ENCODE measurements around the gene MRTFB.

MRTFB gene

GRCh38 chr16:14236401-14236800, 165.3 kb downstream of the MRTFB start:
- no peak for DNase-seq (ENCODE audit: low read depth in 3 of 3)

- DNase-seq (ENCODE audit: low read depth in 3 of 3) = no peak
These were observed 167.6 kb downstream of the MRTFB start for GRCh38 chr16:14238756-14239155.

GRCh38 chr16:14239791-14240190, 168.7 kb downstream of the MRTFB start:
- DNase-seq (ENCODE audit: low read depth in 3 of 3) = no peak

DNA sequence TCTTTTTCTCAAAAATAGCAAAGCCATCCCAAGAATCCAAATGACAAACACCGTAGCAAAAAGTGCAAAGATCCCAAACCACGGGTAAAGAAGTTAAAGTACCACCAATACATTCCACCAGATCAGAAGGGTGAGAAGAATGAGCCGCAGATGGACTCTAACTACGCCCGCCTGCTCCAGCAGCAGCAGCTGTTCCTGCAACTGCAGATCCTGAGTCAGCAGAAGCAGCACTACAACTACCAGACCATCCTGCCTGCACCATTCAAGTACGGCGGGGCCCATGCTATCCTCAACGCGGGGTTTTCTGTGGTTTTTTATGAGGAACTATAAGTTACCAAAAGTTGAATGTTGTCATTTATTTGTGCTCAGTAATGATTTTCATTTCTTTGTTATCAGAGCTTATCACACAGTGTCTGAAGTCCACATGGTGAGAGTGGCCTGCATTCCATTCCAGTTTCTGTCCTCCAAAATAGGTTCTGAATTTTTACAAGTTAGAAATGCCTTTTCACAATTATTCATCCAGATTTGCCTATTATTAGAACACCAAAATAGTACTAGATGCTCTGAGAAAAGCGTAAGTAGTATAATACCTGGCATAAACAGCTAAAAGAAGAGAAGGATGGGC, 169.2 kb downstream of the MRTFB start:
- no peak for DNase-seq (ENCODE audit: low read depth in 3 of 3)

- no peak for DNase-seq (ENCODE audit: low read depth in 3 of 3)
These were observed 169.8 kb downstream of the MRTFB start for GRCh38 chr16:14240964-14241363.

DNA sequence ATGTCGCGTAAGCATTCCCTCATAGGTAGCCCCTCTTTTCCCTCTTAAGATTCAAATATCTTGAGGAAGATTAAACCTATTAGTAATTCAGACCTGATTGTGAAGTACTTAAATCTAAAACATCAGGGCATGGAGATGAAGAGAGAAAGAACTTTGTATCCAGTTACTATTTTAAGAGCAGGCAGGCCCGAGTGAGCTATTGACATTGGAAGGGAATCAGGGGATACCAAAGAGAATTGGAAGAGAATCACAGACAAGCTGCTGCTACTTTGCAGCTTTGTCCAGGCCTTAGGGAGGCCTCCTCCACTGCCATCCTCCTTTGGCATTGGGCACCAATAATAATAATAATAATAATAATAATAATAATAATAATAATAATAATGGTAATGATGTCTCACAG, 170.5 kb downstream of the MRTFB start:
- no peak for DNase-seq (ENCODE audit: low read depth in 3 of 3)

- DNase-seq (ENCODE audit: low read depth in 3 of 3) = no peak
These were observed 171.7 kb downstream of the MRTFB start for GRCh38 chr16:14242769-14243168.

- DNase-seq (ENCODE audit: low read depth in 3 of 3) = no peak
These were observed 173.3 kb downstream of the MRTFB start for GRCh38 chr16:14244196-14245010.

- DNase-seq (ENCODE audit: low read depth in 3 of 3) = no peak
These were observed 177.7 kb downstream of the MRTFB start for GRCh38 chr16:14248791-14249190.

- peak; percentile 16 to 31 (median 26) for DNase-seq (ENCODE audit: low read depth in 3 of 3)
These were observed 178.3 kb downstream of the MRTFB start for GRCh38 chr16:14249291-14250032.

DNA sequence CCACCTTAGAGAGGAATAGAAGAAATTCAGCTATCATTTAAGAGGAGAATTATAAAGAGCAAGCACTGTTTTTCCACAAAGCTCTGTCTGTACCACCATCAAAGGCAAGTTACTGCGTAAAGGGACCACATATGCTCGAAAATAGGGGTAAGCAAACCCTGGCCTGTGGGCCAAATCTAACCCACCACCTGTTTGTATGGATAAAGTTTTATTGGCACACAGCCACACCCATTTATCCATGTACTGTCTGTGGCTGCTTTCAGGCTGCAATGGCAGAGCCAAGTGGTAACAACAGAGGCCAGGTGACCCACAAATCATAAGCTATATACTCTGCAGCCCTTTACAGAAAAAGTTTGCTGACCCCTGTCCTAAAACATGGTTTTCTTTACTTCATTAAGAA, 180.3 kb downstream of the MRTFB start:
- DNase-seq (ENCODE audit: low read depth in 3 of 3) = no peak

- DNase-seq (ENCODE audit: low read depth in 3 of 3) = no peak
These were observed 181.7 kb downstream of the MRTFB start for GRCh38 chr16:14252860-14253259.

DNA sequence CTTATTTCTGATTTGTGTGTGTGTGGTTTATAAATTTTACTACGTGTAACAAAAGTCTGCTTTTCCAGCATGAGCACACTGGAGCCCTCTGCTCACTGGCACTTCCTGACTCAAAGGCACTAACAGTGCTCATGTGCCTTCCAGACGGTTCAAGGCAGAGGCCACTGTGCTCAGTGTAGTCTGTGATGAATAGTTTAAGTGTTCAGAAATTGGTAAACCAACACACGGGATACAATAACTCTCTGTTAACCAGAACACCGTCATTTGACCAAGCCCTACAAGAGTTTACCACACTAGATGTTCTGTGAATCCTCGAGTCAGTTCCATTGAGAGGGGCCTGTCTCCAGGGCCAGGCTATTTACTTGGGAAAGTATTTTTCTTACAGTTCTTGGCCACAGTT, 191.9 kb downstream of the MRTFB start:
- DNase-seq (ENCODE audit: low read depth in 3 of 3) = no peak

DNA sequence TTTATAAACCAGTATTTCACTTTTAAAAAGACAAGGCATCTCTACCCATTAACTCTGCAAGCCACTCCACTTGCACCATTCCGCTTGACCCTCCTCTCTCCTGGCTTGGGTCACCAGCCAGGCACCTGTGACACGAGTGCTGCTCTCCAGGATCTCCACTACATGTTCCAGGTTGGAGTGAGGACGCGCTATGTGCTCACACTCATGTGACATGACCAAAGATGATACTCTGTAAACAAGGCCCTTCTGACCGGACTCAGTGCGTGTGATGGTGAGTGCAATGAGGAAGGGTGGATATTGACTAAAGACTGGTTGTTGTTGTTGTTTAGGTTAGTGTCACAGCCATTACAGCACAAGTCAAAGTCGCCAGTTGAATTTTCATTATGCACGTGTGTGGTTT, 192.7 kb downstream of the MRTFB start:
- no peak for DNase-seq (ENCODE audit: low read depth in 3 of 3)

DNA sequence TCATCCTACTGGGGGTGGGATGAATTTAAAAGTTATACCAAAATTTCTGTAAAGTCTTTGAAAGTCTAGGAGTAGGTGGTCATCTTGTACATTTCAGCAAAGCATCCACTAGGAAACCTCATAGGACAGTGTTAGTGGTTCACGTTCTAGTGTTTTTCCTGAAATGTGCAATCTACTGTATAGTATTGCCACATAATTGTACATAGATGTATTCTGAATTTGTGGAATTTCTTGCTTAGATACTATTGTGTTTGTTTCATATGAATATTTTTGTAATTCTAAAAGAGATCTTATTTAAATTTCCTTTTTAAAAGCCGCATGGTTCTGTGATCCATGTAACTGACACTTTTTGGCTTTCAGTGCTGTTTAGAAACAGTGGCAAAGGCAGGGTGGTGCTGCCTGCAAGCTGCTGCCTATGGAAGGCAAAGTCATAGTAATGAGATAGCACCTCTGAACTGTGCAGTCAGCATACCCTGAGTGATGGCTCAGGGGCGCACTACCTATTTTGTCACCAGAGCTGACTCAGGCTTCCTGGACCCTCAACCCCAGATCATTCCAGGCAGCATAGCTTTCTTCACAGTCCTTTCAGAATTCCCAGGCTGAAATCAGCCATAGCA, 193.3 kb downstream of the MRTFB start:
- no peak for DNase-seq (ENCODE audit: low read depth in 3 of 3)

- DNase-seq (ENCODE audit: low read depth in 3 of 3) = no peak
These were observed 197.0 kb downstream of the MRTFB start for GRCh38 chr16:14268073-14268472.

DNA sequence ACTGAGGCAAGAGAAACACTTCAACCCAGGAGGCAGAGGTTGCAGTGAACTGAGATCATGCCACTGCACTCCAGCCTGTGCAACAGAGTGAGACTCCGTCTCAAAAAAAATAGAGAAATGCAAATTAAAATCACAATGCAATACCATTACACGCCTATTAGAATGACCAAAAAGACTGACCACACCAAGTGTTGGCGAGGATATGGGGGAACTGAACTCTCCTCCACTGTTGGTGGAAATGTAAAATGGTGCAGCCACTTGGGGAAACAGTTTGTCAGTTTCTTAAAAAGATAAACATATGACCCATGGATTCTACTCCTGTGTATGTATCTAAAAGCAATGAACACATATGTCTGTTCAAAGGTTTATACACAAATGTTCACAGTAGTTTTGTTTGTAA, 204.8 kb downstream of the MRTFB start:
- DNase-seq (ENCODE audit: low read depth in 3 of 3) = no peak

DNA sequence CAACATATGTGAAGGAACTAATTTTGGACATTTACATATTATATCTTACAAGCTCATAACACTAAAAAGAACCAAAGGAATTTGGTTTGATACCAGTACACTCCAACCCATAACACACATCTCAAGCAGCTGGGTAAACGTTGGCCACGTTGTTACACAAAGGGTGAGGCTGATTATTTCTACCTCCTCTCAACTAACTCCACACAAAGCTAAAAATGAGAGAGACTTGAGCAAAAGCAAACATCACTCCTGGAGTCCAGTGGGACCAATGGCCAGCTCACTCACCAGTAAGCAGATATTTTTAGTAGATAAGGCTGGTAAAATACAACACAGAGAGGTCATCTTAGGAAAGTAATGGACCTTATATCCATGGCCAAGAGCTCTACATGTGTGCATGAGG, 207.6 kb downstream of the MRTFB start:
- no peak for DNase-seq (ENCODE audit: low read depth in 3 of 3)

DNA sequence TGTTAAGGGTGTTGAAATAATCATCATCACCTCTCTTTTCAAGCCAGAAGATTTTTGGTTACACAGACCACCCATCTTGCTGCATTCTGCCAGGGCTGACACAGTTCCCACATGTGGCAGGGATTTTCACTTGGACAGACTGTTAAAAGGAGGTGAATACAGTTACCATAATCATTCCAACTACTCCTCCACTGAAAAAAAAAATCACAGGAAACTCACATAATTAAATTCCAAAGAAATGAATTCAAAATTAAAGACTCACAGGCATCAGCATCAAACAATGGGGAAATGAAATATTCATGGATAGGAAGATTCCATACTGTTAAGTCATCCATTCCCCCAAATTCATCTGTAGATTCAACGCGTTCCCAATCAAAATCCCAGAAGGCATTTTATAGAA, 209.4 kb downstream of the MRTFB start:
- DNase-seq (ENCODE audit: low read depth in 3 of 3) = no peak

DNA sequence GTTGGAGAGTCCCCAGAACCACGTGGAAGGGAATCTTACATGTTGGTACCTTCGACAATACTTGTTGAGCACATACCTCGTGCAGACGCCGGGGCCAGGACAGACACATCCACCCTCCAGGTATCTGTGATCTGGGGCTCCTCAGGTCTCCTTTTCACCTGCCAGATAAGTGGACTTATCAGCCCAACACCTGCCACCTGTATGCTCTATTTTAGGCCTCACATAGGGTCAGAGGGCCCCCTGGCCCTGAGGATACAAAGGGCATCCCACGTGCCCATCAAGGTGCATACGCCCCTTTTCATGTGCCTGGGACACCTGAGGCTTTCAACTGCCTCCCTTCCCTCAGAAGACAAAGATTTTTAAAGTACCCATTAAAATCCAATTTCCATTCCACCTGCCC, 212.7 kb downstream of the MRTFB start:
- DNase-seq (ENCODE audit: low read depth in 3 of 3) = no peak

- DNase-seq (ENCODE audit: low read depth in 3 of 3) = no peak
These were observed 213.3 kb downstream of the MRTFB start for GRCh38 chr16:14284371-14284770.

- no peak for DNase-seq (ENCODE audit: low read depth in 3 of 3)
These were observed 213.9 kb downstream of the MRTFB start for GRCh38 chr16:14284930-14285512.
